H9 (cell line): Measurements from ENCODE around the gene WSCD1. TPM values are rescaled to one million over a fixed set of nuclear protein-coding genes. Genes with fewer than 3 reads are reported as not detected.

ENCODE experiments used
- DNase-seq: peaks from one replicate; pipeline ENCODE4 v3.0.0-alpha.2; 2017
- H2AFZ ChIP-seq: one replicate; pipeline ENCODE4 v1.6.1; 2013; ENCODE audit warnings: mild to moderate bottlenecking, low read length, control low read depth, moderate library complexity
- H2AK5ac ChIP-seq: 2 replicates; pipeline ENCODE4 v1.6.1; 2013; ENCODE audit warnings: low read length, control low read depth, mixed read lengths; ENCODE audit not compliant: insufficient read length
- H2BK120ac ChIP-seq: one replicate; pipeline ENCODE4 v1.6.1; 2013; ENCODE audit warnings: low read depth, mild to moderate bottlenecking, low read length, control low read depth, inconsistent platforms; ENCODE audit not compliant: poor library complexity, severe bottlenecking
- H2BK12ac ChIP-seq: 2 replicates; pipeline ENCODE4 v1.6.1; 2013; ENCODE audit warnings: low read length, control low read depth, mixed read lengths, low read depth; ENCODE audit not compliant: insufficient read length
- H2BK15ac ChIP-seq: 2 replicates; pipeline ENCODE4 v1.6.1; 2013; ENCODE audit warnings: low read depth, low read length, control low read depth
- H2BK20ac ChIP-seq: one replicate; pipeline ENCODE4 v1.6.1; 2013; ENCODE audit warnings: low read depth, mild to moderate bottlenecking, low read length, control low read depth, inconsistent platforms; ENCODE audit not compliant: poor library complexity, severe bottlenecking
- H2BK5ac ChIP-seq: 2 replicates; pipeline ENCODE4 v1.6.1; 2013; ENCODE audit warnings: low read length, control low read depth, mixed read lengths; ENCODE audit not compliant: insufficient read length
- H3K14ac ChIP-seq: 2 replicates; pipeline ENCODE4 v1.6.1; 2013; ENCODE audit warnings: low read length, control low read depth; ENCODE audit not compliant: insufficient read depth
- H3K18ac ChIP-seq: 2 replicates; pipeline ENCODE4 v1.6.1; 2013; ENCODE audit warnings: low read depth, mild to moderate bottlenecking, mixed read lengths, low read length, control low read depth; ENCODE audit not compliant: insufficient read length
- H3K23ac ChIP-seq: 2 replicates; pipeline ENCODE4 v1.6.1; 2013; ENCODE audit warnings: low read length, control low read depth, mixed read lengths, low read depth; ENCODE audit not compliant: insufficient read length
- H3K23me2 ChIP-seq: 2 replicates; pipeline ENCODE4 v1.6.1; 2013; ENCODE audit warnings: low read depth, mild to moderate bottlenecking, mixed read lengths, low read length, control low read depth; ENCODE audit not compliant: insufficient read length, poor library complexity, severe bottlenecking
- H3K27ac ChIP-seq: 2 replicates; pipeline ENCODE4 v1.5.1; 2013; ENCODE audit warnings: low read length, control low read depth, mixed read lengths, low read depth; ENCODE audit not compliant: insufficient read length
- H3K27me3 ChIP-seq: 2 replicates; pipeline ENCODE4 v1.6.1; 2013; ENCODE audit warnings: low read length, control low read depth, inconsistent platforms; ENCODE audit not compliant: insufficient read depth
- H3K4ac ChIP-seq: 2 replicates; pipeline ENCODE4 v1.6.1; 2013; ENCODE audit warnings: low read depth, mild to moderate bottlenecking, control low read depth, inconsistent platforms, low read length, moderate library complexity
- H3K4me1 ChIP-seq: 2 replicates; pipeline ENCODE4 v1.6.1; 2013; ENCODE audit warnings: low read length, control low read depth, inconsistent platforms; ENCODE audit not compliant: insufficient read depth
- H3K4me2 ChIP-seq: 2 replicates; pipeline ENCODE4 v1.6.1; 2013; ENCODE audit warnings: low read length, control low read depth, mixed read lengths; ENCODE audit not compliant: insufficient read length, insufficient read depth
- H3K56ac ChIP-seq: 2 replicates; pipeline ENCODE4 v1.6.1; 2013; ENCODE audit warnings: low read depth, mild to moderate bottlenecking, mixed read lengths, low read length, control low read depth; ENCODE audit not compliant: insufficient read length
- H3K79me1 ChIP-seq: 2 replicates; pipeline ENCODE4 v1.6.1; 2013; ENCODE audit warnings: low read depth, mild to moderate bottlenecking, moderate library complexity, low read length, control low read depth, inconsistent platforms; ENCODE audit not compliant: insufficient read depth, poor library complexity, severe bottlenecking
- H3K79me2 ChIP-seq: 2 replicates; pipeline ENCODE4 v1.6.1; 2013; ENCODE audit warnings: low read length, control low read depth, inconsistent platforms; ENCODE audit not compliant: insufficient read depth
- H3K9ac ChIP-seq: 2 replicates; pipeline ENCODE4 v1.6.1; 2013; ENCODE audit warnings: low read length, control low read depth, mixed read lengths; ENCODE audit not compliant: insufficient read length; ENCODE audit errors: extremely low read depth
- H3K9me3 ChIP-seq: one replicate; pipeline ENCODE4 v1.6.1; 2013; ENCODE audit warnings: low read depth, low read length, inconsistent platforms; ENCODE audit not compliant: control insufficient read depth
- H3T11ph ChIP-seq: one replicate; pipeline ENCODE4 v1.6.1; 2013; ENCODE audit warnings: mild to moderate bottlenecking, low read length, control low read depth, inconsistent platforms
- H4K20me1 ChIP-seq: one replicate; pipeline ENCODE4 v1.6.1; 2013; ENCODE audit not compliant: control insufficient read depth, insufficient read length, insufficient read depth
- H4K5ac ChIP-seq: 2 replicates; pipeline ENCODE4 v1.6.1; 2013; ENCODE audit warnings: low read depth, mild to moderate bottlenecking, mixed read lengths, low read length, control low read depth; ENCODE audit not compliant: insufficient read length
- H4K8ac ChIP-seq: replicated peaks from 2 replicates; pipeline ENCODE4 v1.6.1; 2013; ENCODE audit warnings: low read length, control low read depth, mixed read lengths, low read depth; ENCODE audit not compliant: insufficient read length
- H4K91ac ChIP-seq: 2 replicates; pipeline ENCODE4 v1.6.1; 2013; ENCODE audit warnings: low read depth, mild to moderate bottlenecking, moderate library complexity, mixed read lengths, low read length, control low read depth; ENCODE audit not compliant: insufficient read length
- H3K27ac Mint-ChIP-seq, 3 experiments: 2 replicates in 2 of 3; 3 replicates in 1 of 3; pipeline ENCODE4 v1.8.0; 2020 to 2021; ENCODE audit warnings: mixed read lengths in 3 of 3, mild to moderate bottlenecking in 1 of 3, moderate library complexity in 1 of 3
- H3K27me3 Mint-ChIP-seq: 2 replicates; pipeline ENCODE4 v1.8.0; 2021; ENCODE audit warnings: low read depth, mild to moderate bottlenecking, moderate library complexity, mixed read lengths
- H3K36me3 Mint-ChIP-seq, 3 experiments: 2 replicates in 2 of 3; 3 replicates in 1 of 3; pipeline ENCODE4 v1.8.0; 2020 to 2021; ENCODE audit warnings: low read depth in 3 of 3, mixed read lengths in 3 of 3; ENCODE audit not compliant: insufficient read depth in 1 of 3
- H3K4me1 Mint-ChIP-seq, 2 experiments: 2 replicates each; pipeline ENCODE4 v1.8.0; 2020; ENCODE audit warnings: mixed read lengths in 2 of 2
- H3K4me3 Mint-ChIP-seq, 2 experiments: 2 replicates in 1 of 2; 3 replicates in 1 of 2; pipeline ENCODE4 v1.8.0; 2020 to 2021; ENCODE audit warnings: mild to moderate bottlenecking in 2 of 2, mixed read lengths in 2 of 2, moderate library complexity in 1 of 2
- H3K9me3 Mint-ChIP-seq, 2 experiments: 2 replicates in 1 of 2; 3 replicates in 1 of 2; pipeline ENCODE4 v1.8.0; 2020; ENCODE audit warnings: mild to moderate bottlenecking in 2 of 2, mixed read lengths in 2 of 2, moderate library complexity in 1 of 2
- WGBS: extraction: QIAGEN DNeasy Blood & Tissue Kit; methylation state at CpG from one replicate; pipeline ENCODE4 v1.1.7; 2013; ENCODE audit warnings: missing lambda C conversion rate, low lambda C conversion rate, mixed read lengths; ENCODE audit not compliant: insufficient read length; ENCODE audit errors: extremely low coverage; 5-methylcytosine and 5-hydroxymethylcytosine counted together
- total RNA-seq: library from RNA; stranded (reverse); gene quantifications from 2 replicates; pipeline ENCODE4 v1.2.1, GENCODE V29; 2021
- TF ChIP-seq, protein P1 (sequence below): fragments of 200-600 bp; sonication (generic); conservative IDR thresholded peaks from 3 replicates; pipeline ENCODE4 v1.8.0; 2021; ENCODE audit warnings: antibody characterized with exemption, mild to moderate bottlenecking

WSCD1 gene
- total RNA-seq, 1 experiment from 2014 or later = 33.6 TPM

DNA sequence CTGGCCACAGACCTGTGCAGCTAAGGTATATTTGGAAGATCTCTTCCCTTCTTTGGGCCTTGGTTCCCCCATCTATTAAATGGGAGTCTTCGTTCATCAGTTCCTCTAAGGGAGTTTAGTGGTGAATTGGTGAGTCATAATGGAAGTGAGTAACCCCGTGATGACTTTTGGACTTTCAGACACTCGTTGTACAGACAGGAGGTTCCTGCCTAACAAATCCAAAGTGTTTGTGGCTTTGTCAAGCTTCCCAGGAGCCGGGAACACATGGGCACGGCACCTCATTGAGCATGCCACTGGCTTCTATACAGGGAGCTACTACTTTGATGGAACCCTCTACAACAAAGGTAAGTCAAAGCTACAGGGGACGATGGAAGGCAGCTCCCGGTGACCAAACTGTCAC is 40.4 kb downstream of the WSCD1 start:
- no peaks in the 10 kb centered on the region; a peak in 2 of 5 replicates for H3K9me3 Mint-ChIP-seq
- no peaks in the 10 kb centered on the region for H3K27me3 ChIP-seq
- H3K27ac Mint-ChIP-seq = no peak overlapping the region
- H4K5ac ChIP-seq = no peak overlapping the region
- no peaks in the 10 kb centered on the region for H3K79me2 ChIP-seq
- no peak overlapping the region for H3T11ph ChIP-seq
- H3K4me3 Mint-ChIP-seq = no peak overlapping the region
- H4K91ac ChIP-seq = no peak overlapping the region
- no CpG with 5 or more reads among the region's 7 CpGs for WGBS
- H2BK5ac ChIP-seq = no peak overlapping the region
- H4K8ac ChIP-seq = no peak overlapping the region
- no peak overlapping the region for H2BK120ac ChIP-seq
- peaks cover 36 to 50% (median 40%) of the 10 kb centered on the region in 3 experiments for H3K36me3 Mint-ChIP-seq
- no peak overlapping the region for H3K27ac ChIP-seq
- H2AK5ac ChIP-seq = no peak overlapping the region
- H3K9ac ChIP-seq = no peak overlapping the region
- TF ChIP-seq, protein P1, sequence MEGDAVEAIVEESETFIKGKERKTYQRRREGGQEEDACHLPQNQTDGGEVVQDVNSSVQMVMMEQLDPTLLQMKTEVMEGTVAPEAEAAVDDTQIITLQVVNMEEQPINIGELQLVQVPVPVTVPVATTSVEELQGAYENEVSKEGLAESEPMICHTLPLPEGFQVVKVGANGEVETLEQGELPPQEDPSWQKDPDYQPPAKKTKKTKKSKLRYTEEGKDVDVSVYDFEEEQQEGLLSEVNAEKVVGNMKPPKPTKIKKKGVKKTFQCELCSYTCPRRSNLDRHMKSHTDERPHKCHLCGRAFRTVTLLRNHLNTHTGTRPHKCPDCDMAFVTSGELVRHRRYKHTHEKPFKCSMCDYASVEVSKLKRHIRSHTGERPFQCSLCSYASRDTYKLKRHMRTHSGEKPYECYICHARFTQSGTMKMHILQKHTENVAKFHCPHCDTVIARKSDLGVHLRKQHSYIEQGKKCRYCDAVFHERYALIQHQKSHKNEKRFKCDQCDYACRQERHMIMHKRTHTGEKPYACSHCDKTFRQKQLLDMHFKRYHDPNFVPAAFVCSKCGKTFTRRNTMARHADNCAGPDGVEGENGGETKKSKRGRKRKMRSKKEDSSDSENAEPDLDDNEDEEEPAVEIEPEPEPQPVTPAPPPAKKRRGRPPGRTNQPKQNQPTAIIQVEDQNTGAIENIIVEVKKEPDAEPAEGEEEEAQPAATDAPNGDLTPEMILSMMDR = no peak
- H3K14ac ChIP-seq = no peak overlapping the region
- no peaks in the 10 kb centered on the region for H3K4me1 Mint-ChIP-seq
- no peak overlapping the region for H3K56ac ChIP-seq
- DNase-seq = no peak
- no peaks in the 10 kb centered on the region for H3K9me3 ChIP-seq
- no peak overlapping the region for H2BK15ac ChIP-seq
- H3K4ac ChIP-seq = no peak overlapping the region
- no peaks in the 10 kb centered on the region for H3K79me1 ChIP-seq
- no peak overlapping the region for H2AFZ ChIP-seq
- H3K4me2 ChIP-seq = no peak overlapping the region
- H3K23ac ChIP-seq = no peak overlapping the region
- H2BK12ac ChIP-seq = no peak overlapping the region
- no peaks in the 10 kb centered on the region for H4K20me1 ChIP-seq
- H3K23me2 ChIP-seq = no peaks in the 10 kb centered on the region
- H3K4me1 ChIP-seq = no peaks in the 10 kb centered on the region
- H2BK20ac ChIP-seq = no peak overlapping the region
- no peak overlapping the region for H3K18ac ChIP-seq
- no peaks in the 10 kb centered on the region; the same call in 1 of the 2 replicates for H3K27me3 Mint-ChIP-seq
